HFF-Myc (cell line): ENCODE data around the gene SLC16A3.

Experiments used
- DNase-seq: peaks from one replicate; pipeline ENCODE4 v3.0.0-alpha.2; 2011; ENCODE audit warnings: low read depth; ENCODE audit errors: extremely low read depth
- H3K4me3 ChIP-seq: replicated peaks from 2 replicates; pipeline ENCODE4 v1.5.1; 2011; ENCODE audit warnings: low read depth, mild to moderate bottlenecking, control low read depth, low read length
- CTCF ChIP-seq: IDR thresholded peaks from 2 replicates; pipeline ENCODE4 v1.5.1; 2012; ENCODE audit warnings: mild to moderate bottlenecking, low read depth, low read length, control low read depth; ENCODE audit errors: missing control alignments

The SLC16A3 gene

GRCh38 chr17:82267575-82268379 lies 38.9 kb downstream of the SLC16A3 start:
- H3K4me3 ChIP-seq, result peak overlapping the region; percentile 19
- peak; percentile 72 for DNase-seq
- TF ChIP-seq CTCF, result no peak

GRCh38 chr17:82269138-82269881 lies 40.5 kb downstream of the SLC16A3 start:
- no peak for TF ChIP-seq CTCF
- H3K4me3 ChIP-seq, result no peak overlapping the region
- no peak for DNase-seq

GRCh38 chr17:82269882-82270500 lies 41.1 kb downstream of the SLC16A3 start:
- no peak overlapping the region for H3K4me3 ChIP-seq
- no peak for DNase-seq
- TF ChIP-seq CTCF, result no peak

- DNase-seq, result no peak
- no peak for TF ChIP-seq CTCF
- no peak overlapping the region for H3K4me3 ChIP-seq
These were observed 41.8 kb downstream of the SLC16A3 start for GRCh38 chr17:82270651-82271050.

GRCh38 chr17:82271401-82271800 lies 42.6 kb downstream of the SLC16A3 start:
- H3K4me3 ChIP-seq, result no peak overlapping the region
- no peak for DNase-seq
- no peak for TF ChIP-seq CTCF

- H3K4me3 ChIP-seq, result peak overlapping the region; percentile 61
- no peak for DNase-seq
- TF ChIP-seq CTCF, result no peak
These were observed 43.9 kb downstream of the SLC16A3 start for GRCh38 chr17:82272495-82273326.
